ENCODE measurements around the gene FUOM.
A peak's percentile ranks its signal among the peaks of the same experiment; 100 is the strongest.
"Not testable (repeated sequence)": the region's sequence is repeated elsewhere in the genome, so short reads cannot be mapped to it uniquely, and the experiment has no call there.

The FUOM gene

GRCh38 chr10:133388236-133388972, 30.6 kb upstream of the FUOM start:
- peak; percentile 27 for DNase-seq (ENCODE audit: low spot score)

- DNase-seq (ENCODE audit: low spot score) = not testable (repeated sequence)
Measured at GRCh38 chr10:133386951-133387350, 29.1 kb upstream of the FUOM start.

- no peak for DNase-seq (ENCODE audit: low spot score)
Measured at GRCh38 chr10:133385214-133385613, 27.4 kb upstream of the FUOM start.

GRCh38 chr10:133384071-133384470, 26.3 kb upstream of the FUOM start:
- no peak for DNase-seq (ENCODE audit: low spot score)

- no peak for DNase-seq (ENCODE audit: low spot score)
Measured at GRCh38 chr10:133383551-133383950, 25.7 kb upstream of the FUOM start.

- no peak for DNase-seq (ENCODE audit: low spot score)
Measured at GRCh38 chr10:133381036-133381435, 23.2 kb upstream of the FUOM start.

- no peak for DNase-seq (ENCODE audit: low spot score)
Measured at GRCh38 chr10:133379801-133380666, 22.2 kb upstream of the FUOM start.

- DNase-seq (ENCODE audit: low spot score) = peak; percentile 47
Measured at GRCh38 chr10:133379152-133379800, 21.5 kb upstream of the FUOM start, which contains the start of gene PAOX. TSS of gene PAOX (plus strand) at chr10:133379262. CDS start at chr10:133379317, 55 bp downstream.

- DNase-seq (ENCODE audit: low spot score) = peak; percentile 47
Measured at GRCh38 chr10:133378251-133379096, 20.7 kb upstream of the FUOM start.

GRCh38 chr10:133377818-133378250, 20.0 kb upstream of the FUOM start:
- DNase-seq (ENCODE audit: low spot score) = no peak

- DNase-seq (ENCODE audit: low spot score) = no peak
Measured at GRCh38 chr10:133377025-133377817, 19.4 kb upstream of the FUOM start.

GRCh38 chr10:133376183-133376582, 18.4 kb upstream of the FUOM start:
- not testable (repeated sequence) for DNase-seq (ENCODE audit: low spot score)

- DNase-seq (ENCODE audit: low spot score) = no peak
Measured at GRCh38 chr10:133375357-133376115, 17.7 kb upstream of the FUOM start.

- DNase-seq (ENCODE audit: low spot score) = peak; percentile 92
Measured at GRCh38 chr10:133373174-133374090, 15.6 kb upstream of the FUOM start, which contains the start of gene ECHS1. TSS of gene ECHS1 (minus strand) at chr10:133373354. CDS start at chr10:133373333, 21 bp downstream.

GRCh38 chr10:133372507-133372906, 14.7 kb upstream of the FUOM start:
- no peak for DNase-seq (ENCODE audit: low spot score)

GRCh38 chr10:133370030-133370786, 12.4 kb upstream of the FUOM start:
- no peak for DNase-seq (ENCODE audit: low spot score)

- DNase-seq (ENCODE audit: low spot score) = no peak
Measured at GRCh38 chr10:133368153-133368552, 10.3 kb upstream of the FUOM start.

- not testable (repeated sequence) for DNase-seq (ENCODE audit: low spot score)
Measured at GRCh38 chr10:133367461-133367860, 9.6 kb upstream of the FUOM start.
